HUES48 (cell line): ENCODE measurements around the gene DLG2.
A peak's percentile ranks its signal among the peaks of the same experiment; 100 is the strongest.

ENCODE experiments used
- H3K27ac ChIP-seq: one replicate; pipeline ENCODE4 v1.7.0; 2013; ENCODE audit warnings: low read depth, low read length, inconsistent platforms
- H3K27me3 ChIP-seq: 2 replicates; pipeline ENCODE4 v1.6.1; 2013; ENCODE audit warnings: mild to moderate bottlenecking, low read length; ENCODE audit not compliant: control insufficient read depth, insufficient read depth
- H3K36me3 ChIP-seq: 2 replicates; pipeline ENCODE4 v1.6.1; 2013; ENCODE audit warnings: low read length; ENCODE audit not compliant: control insufficient read depth, insufficient read depth
- H3K4me1 ChIP-seq: 2 replicates; pipeline ENCODE4 v1.6.1; 2013; ENCODE audit warnings: mild to moderate bottlenecking, low read length; ENCODE audit not compliant: control insufficient read depth, insufficient read depth
- H3K4me3 ChIP-seq: 2 replicates; pipeline ENCODE4 v1.5.1; 2013; ENCODE audit warnings: mild to moderate bottlenecking, low read depth, low read length
- H3K9ac ChIP-seq: 2 replicates; pipeline ENCODE4 v1.6.1; 2013; ENCODE audit warnings: mild to moderate bottlenecking, low read depth, low read length, moderate library complexity
- H3K9me3 ChIP-seq: 2 replicates; pipeline ENCODE4 v1.6.1; 2013; ENCODE audit warnings: low read length; ENCODE audit not compliant: control insufficient read depth, insufficient read depth

The DLG2 gene

DNA sequence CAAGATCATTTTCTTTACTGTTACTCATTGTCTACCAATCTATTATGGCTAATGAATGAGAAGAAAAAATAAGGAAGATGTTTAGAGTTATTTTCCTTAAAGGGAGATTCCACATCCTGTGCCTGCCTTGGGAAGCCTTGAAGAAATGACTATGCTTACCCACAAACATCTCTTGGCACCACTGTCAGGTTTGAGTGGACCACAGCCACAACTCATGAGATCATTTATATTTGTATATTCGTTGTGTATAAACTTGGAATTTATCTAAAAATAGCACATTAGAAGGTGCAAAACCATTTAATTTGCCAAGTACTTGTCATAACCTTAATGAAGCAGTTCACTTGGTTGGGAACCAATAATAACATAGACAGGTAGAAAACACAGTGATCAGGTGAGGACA, 740.8 kb downstream of the DLG2 start:
- Histone ChIP-seq H3K36me3 (no peaks in the 10 kb centered on the region), H3K9ac (no peak overlapping the region), H3K4me1 (no peaks in the 10 kb centered on the region), H3K27me3 (no peaks in the 10 kb centered on the region), H3K4me3 (no peak overlapping the region), H3K9me3 (no peaks in the 10 kb centered on the region), H3K27ac (no peak overlapping the region)

DNA sequence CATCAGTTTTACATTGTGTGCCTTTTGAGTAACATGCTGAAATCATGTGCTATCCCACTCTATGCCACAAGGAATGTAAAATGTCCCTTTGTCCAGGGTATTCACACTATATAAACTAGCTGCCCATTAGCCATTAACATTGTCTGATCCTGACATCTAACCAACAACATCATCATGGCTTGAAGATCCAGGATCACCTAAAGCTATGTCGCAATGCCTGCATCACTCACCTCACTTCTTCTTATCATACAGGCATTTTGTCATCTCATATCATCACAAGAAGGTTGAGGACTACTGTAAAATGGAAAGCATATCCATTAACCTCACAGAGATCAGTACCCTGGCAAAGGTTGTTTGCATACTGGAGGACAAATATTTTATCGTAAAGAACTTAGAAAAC, 742.3 kb downstream of the DLG2 start:
- no peak overlapping the region for H3K4me3 ChIP-seq
- H3K4me1 ChIP-seq: no peaks in the 10 kb centered on the region

DNA sequence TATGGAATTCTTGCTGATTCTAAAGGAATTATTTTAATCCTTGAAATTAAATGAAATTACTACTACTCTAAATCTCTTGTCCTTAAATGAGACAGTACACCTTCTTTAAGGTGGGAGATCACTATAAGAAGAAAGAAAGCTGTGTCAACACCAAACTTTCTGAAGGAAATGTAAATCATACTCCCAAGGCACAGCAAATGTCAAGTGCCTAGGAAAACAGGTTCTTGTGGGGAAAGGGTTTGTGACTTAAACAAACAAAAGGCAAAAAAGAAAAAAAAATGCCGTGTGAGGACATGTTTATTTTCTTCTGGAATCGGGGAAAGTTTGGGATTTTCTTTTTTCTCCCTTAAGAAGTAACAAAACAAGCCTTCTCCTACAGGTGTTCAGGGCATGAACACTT, 745.1 kb downstream of the DLG2 start:
- H3K9me3 ChIP-seq: no peaks in the 10 kb centered on the region
- no peak overlapping the region for H3K9ac ChIP-seq
- peak overlapping the region; percentile 11 for H3K27ac ChIP-seq
- no peaks in the 10 kb centered on the region for H3K27me3 ChIP-seq
- H3K4me3 ChIP-seq: no peak overlapping the region
- H3K36me3 ChIP-seq: no peaks in the 10 kb centered on the region
- no peaks in the 10 kb centered on the region for H3K4me1 ChIP-seq

More for the DNA sequence above, 742.3 kb downstream of the DLG2 start:
- Histone ChIP-seq H3K36me3 (no peaks in the 10 kb centered on the region), H3K27me3 (no peaks in the 10 kb centered on the region), H3K9me3 (no peaks in the 10 kb centered on the region), H3K9ac (no peak overlapping the region), H3K27ac (no peak overlapping the region)

DNA sequence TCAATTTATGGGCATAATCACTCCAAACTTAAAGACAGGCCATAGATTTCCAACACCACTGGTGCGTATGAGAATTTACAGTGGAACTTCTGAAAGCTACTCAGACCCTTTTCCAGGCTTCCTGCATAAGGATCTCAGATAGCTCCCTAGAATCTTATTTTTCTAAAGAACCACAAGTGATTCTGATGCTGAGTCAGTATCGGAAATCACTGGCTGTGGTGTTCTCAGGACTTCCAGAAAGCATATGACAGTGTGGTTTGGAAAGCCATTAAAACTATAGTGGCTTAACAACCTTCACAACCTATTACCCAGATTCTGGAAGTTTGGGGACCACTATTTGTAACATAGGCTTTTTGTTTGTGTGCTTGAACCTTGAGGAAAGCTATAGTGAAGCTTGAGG, 756.0 kb downstream of the DLG2 start:
- no peaks in the 10 kb centered on the region for H3K27me3 ChIP-seq
- no peak overlapping the region for H3K9ac ChIP-seq
- no peak overlapping the region for H3K4me3 ChIP-seq
- H3K36me3 ChIP-seq: no peaks in the 10 kb centered on the region
- no peaks in the 10 kb centered on the region for H3K9me3 ChIP-seq
- H3K4me1 ChIP-seq: 0 out of 2 replicates have a peak, but pooled peaks cover 3% of the 10 kb centered on the region
- no peak overlapping the region for H3K27ac ChIP-seq

DNA sequence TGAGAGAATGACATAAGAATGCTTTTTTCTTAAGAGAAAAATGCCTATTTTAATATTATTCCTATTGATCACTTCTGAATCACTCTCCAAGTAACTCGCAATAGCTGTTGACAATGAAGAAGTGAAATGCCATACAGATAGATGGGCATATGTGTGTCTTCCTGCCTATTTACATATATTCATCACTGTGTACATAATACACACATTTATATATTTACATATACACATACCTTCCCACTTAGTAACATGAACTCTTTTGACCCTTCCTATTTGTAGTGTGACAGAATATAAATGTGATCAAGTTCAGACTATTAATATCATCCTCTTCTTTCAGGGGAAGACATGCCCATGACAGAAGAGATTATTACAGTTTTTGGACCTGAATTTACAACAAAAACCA, 756.7 kb downstream of the DLG2 start:
- Histone ChIP-seq H3K4me1 (peaks cover 10% of the 10 kb centered on the region; the same call in 1 of the 2 replicates), H3K36me3 (no peaks in the 10 kb centered on the region), H3K9ac (no peak overlapping the region), H3K9me3 (no peaks in the 10 kb centered on the region), H3K27me3 (no peaks in the 10 kb centered on the region), H3K27ac (no peak overlapping the region), H3K4me3 (no peak overlapping the region)

DNA sequence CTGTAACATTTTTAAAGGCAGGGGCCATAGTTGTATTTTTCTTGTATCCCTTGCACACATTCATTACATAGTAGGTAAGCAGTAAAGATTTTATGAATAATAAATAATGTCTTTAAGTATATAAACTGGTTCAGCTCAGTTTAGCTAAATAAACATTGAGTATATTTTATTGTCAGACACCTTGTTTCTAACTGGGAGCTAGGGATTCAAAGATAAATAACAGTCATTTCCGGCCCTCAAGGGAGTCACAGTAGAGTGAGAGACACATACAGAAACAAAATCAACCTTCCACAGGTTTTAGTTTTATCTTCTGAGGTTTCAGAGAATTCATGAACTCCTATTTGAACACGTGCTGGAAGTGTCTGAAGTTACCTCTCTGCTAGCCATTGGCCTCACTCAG, 760.2 kb downstream of the DLG2 start:
- Histone ChIP-seq H3K36me3 (no peaks in the 10 kb centered on the region), H3K9ac (no peak overlapping the region), H3K4me3 (no peak overlapping the region), H3K27me3 (no peaks in the 10 kb centered on the region), H3K9me3 (no peaks in the 10 kb centered on the region), H3K4me1 (peaks cover 10% of the 10 kb centered on the region; the same call in 1 of the 2 replicates), H3K27ac (no peak overlapping the region)

DNA sequence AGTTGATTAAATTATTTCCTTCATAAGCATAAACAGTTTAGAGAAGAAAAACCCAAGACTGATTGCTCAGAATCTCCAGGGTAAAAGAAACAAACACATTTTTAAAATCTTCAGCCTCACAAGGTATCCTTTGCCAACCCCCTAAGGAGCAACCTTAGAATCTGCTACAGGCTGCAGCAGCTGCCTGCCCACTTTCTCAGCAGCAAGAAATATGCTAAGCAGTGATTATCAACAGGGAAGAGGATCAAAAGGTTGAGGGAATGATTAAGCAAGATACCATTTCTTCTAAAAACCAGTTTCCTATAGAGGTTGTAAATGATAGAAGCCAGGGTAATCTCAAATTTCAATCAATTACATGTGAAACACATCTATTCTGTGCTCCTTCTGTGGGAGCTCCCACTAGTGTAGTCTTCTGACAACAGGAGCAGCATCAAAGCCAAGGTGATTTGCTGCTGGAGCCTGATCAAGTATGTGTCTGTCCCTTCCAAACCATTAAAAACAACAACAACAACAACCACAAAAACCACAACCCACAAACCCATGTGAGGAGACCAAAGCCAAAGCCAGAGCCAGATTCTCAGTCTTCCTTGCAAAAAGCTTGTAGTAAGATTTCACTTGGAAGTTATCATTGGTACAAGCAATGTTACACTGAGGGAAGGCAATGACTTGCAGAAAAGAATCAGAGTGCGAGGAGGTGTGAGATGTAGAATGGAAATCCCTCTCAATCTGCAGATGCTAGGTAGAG, 761.2 kb downstream of the DLG2 start:
- peaks cover 10% of the 10 kb centered on the region; the same call in 1 of the 2 replicates for H3K4me1 ChIP-seq
- H3K9ac ChIP-seq: no peak overlapping the region
- no peaks in the 10 kb centered on the region for H3K27me3 ChIP-seq
- H3K27ac ChIP-seq: peak overlapping the region; percentile 7
- H3K36me3 ChIP-seq: no peaks in the 10 kb centered on the region
- H3K9me3 ChIP-seq: no peaks in the 10 kb centered on the region
- H3K4me3 ChIP-seq: no peak overlapping the region

DNA sequence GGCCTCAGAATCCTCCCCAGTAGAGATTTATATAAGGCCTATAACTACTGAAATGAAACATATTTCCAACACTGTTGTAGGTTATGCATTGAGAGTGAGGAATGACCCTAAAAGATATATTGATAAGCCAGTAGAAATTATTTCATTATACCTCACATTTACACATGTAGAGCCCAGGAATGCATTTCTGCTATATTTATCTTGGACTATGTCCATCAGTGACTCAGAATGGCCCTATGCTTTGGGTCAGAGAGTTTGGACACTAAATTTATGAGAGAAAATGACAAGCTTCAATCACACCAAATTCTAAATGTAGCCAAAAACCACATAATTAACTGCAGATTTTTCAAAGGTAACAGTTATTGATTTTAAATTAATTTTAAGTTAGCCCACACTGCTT, 761.9 kb downstream of the DLG2 start:
- H3K4me3 ChIP-seq: no peak overlapping the region
- H3K27me3 ChIP-seq: no peaks in the 10 kb centered on the region
- H3K9ac ChIP-seq: no peak overlapping the region
- no peaks in the 10 kb centered on the region for H3K36me3 ChIP-seq
- no peaks in the 10 kb centered on the region for H3K9me3 ChIP-seq
- no peak overlapping the region for H3K27ac ChIP-seq
- H3K4me1 ChIP-seq: peaks cover 10% of the 10 kb centered on the region; the same call in 1 of the 2 replicates

DNA sequence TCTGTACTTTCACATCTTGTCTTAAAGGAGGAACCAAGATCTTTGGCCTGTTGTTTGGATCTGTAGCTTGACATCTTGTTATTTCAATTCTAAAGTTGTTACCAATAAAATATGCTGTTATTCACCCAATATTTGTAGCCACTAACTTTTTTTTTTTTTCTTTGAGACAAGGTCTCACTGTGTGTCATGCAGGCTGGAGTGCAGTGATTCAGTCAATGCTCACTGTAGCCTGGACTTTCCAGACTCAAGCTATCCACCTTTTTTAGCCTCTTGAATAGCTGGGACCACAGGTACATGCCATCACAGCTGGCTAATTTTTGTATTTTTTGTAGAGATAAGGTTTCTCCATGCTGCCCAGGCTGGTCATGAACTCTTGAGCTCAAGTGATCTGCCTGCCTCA, 769.4 kb downstream of the DLG2 start:
- H3K4me1 ChIP-seq: no peaks in the 10 kb centered on the region; the same call in 1 of the 2 replicates
- no peak overlapping the region for H3K4me3 ChIP-seq
- no peaks in the 10 kb centered on the region for H3K9me3 ChIP-seq
- H3K36me3 ChIP-seq: no peaks in the 10 kb centered on the region
- no peaks in the 10 kb centered on the region for H3K27me3 ChIP-seq
- H3K9ac ChIP-seq: no peak overlapping the region
- no peak overlapping the region for H3K27ac ChIP-seq

DNA sequence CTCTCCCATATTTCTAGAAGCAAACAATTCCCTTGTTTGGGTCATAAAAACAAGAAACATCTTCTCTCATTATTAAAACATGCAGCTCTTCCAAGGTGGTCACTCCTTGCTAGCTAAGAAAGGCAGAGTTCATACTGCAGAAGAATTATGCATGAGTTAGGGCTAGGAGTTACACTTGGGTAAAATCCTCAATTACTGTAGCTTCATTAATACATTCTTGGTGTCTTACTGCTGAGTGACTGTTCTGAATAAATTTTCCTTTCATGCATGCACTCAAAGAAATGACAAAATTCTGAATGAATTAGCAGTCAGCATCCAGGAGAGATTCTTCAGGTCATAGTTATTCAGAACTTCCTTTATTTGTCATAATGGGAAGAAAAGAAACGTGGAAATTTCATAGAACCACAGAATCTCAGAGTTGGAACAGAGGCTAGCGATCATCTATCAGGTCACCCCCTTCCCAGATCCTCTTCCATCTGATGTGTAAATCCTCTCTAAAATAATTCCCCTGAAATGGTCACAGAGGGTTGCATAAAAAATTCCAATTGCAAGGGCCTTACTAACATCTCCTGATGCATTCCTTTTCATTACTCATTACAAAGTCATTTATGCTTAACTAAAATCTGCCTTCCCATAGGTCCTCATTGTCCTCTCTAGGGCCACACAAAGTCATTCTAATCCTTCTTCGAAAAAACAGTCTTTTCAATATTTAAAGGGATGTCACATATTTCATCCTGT, 771.5 kb downstream of the DLG2 start:
- no peaks in the 10 kb centered on the region; the same call in 1 of the 2 replicates for H3K4me1 ChIP-seq
- H3K27me3 ChIP-seq: no peaks in the 10 kb centered on the region
- no peaks in the 10 kb centered on the region for H3K9me3 ChIP-seq
- no peak overlapping the region for H3K27ac ChIP-seq
- no peak overlapping the region for H3K9ac ChIP-seq
- H3K4me3 ChIP-seq: no peak overlapping the region
- H3K36me3 ChIP-seq: no peaks in the 10 kb centered on the region

DNA sequence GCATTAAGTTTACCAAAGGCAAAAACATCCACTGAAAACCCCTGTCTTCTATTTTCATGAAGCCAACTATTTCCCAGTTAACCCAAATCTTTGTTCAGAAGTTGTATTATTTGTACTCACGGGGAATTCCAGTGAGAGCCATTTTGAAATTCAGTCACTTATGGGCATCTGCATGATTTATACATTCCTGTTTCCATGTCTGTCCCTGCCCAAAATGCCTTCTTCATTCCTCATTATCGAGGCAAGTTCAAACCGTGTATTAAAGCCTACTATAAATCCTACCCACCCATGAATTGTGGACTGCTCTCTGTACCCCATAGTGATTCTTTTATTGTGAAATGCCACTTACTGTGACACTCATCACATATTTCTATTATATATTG, 772.7 kb downstream of the DLG2 start:
- Histone ChIP-seq H3K27me3 (no peaks in the 10 kb centered on the region), H3K4me1 (no peaks in the 10 kb centered on the region; the same call in 1 of the 2 replicates), H3K27ac (no peak overlapping the region), H3K9ac (no peak overlapping the region), H3K4me3 (no peak overlapping the region), H3K36me3 (no peaks in the 10 kb centered on the region), H3K9me3 (no peaks in the 10 kb centered on the region)
